GM23338 (cell line): ENCODE measurements around the gene MMP25. TPM values are rescaled to one million over a fixed set of nuclear protein-coding genes. Genes with fewer than 3 reads are reported as not detected.
"Not testable (repeated sequence)": the region's sequence is repeated elsewhere in the genome, so short reads cannot be mapped to it uniquely, and the experiment has no call there.

Source experiments
- ATAC-seq: fragments of 200-7000 bp; cut with Tn5 transposase; 3 replicates; pipeline ENCODE4 v1.9.1; 2020
- DNase-seq: peaks from one replicate; pipeline ENCODE4 v3.0.0-alpha.2; 2015; ENCODE audit warnings: low spot score
- H2AFZ ChIP-seq: fragments of 200-600 bp; sonication (generic); 2 replicates; pipeline ENCODE4 v1.8.0; 2016; ENCODE audit warnings: antibody characterized with exemption, mild to moderate bottlenecking, moderate library complexity
- H3F3A ChIP-seq: fragments of 200-600 bp; sonication (generic); replicated peaks from 2 replicates; pipeline ENCODE4 v1.8.0; 2017; ENCODE audit warnings: antibody characterized with exemption, mixed run types, low read depth
- H3K27ac ChIP-seq: fragments of 200-600 bp; sonication (generic); 2 replicates; pipeline ENCODE4 v1.6.1; 2016; ENCODE audit warnings: low read depth
- H3K27me3 ChIP-seq: fragments of 200-600 bp; sonication (generic); 2 replicates; pipeline ENCODE4 v1.8.0; 2016; ENCODE audit warnings: mild to moderate bottlenecking, mixed run types, moderate library complexity; ENCODE audit not compliant: insufficient read depth
- H3K36me3 ChIP-seq: fragments of 200-600 bp; sonication (generic); 2 replicates; pipeline ENCODE4 v1.8.0; 2016; ENCODE audit warnings: mild to moderate bottlenecking; ENCODE audit not compliant: insufficient read depth
- H3K4me1 ChIP-seq: fragments of 200-600 bp; sonication (generic); 2 replicates; pipeline ENCODE4 v1.8.0; 2016; ENCODE audit warnings: mild to moderate bottlenecking, moderate library complexity; ENCODE audit not compliant: insufficient read depth
- H3K4me2 ChIP-seq: fragments of 200-600 bp; sonication (generic); 2 replicates; pipeline ENCODE4 v1.7.1; 2017; ENCODE audit warnings: mixed run types
- H3K4me3 ChIP-seq: fragments of 200-600 bp; sonication (generic); 2 replicates; pipeline ENCODE4 v1.6.1; 2016; ENCODE audit warnings: mixed run types
- H3K79me2 ChIP-seq: fragments of 200-600 bp; sonication (generic); replicated peaks from 2 replicates; pipeline ENCODE4 v1.8.0; 2017; ENCODE audit warnings: mild to moderate bottlenecking; ENCODE audit not compliant: insufficient read depth
- H3K9me2 ChIP-seq: fragments of 200-600 bp; sonication (generic); 2 replicates; pipeline ENCODE4 v1.8.0; 2017; ENCODE audit not compliant: insufficient read depth
- H4K20me1 ChIP-seq: fragments of 200-600 bp; sonication (generic); replicated peaks from 2 replicates; pipeline ENCODE4 v1.8.0; 2017; ENCODE audit warnings: mild to moderate bottlenecking; ENCODE audit not compliant: insufficient read depth
- H3K27ac Mint-ChIP-seq: 2 replicates; pipeline ENCODE4 v1.8.0; 2020; ENCODE audit warnings: inconsistent platforms, mild to moderate bottlenecking, moderate library complexity, mixed read lengths
- H3K27me3 Mint-ChIP-seq: 3 replicates; pipeline ENCODE4 v1.8.0; 2022; ENCODE audit warnings: low read depth, mild to moderate bottlenecking, moderate library complexity, mixed read lengths, inconsistent platforms; ENCODE audit not compliant: insufficient read depth, poor library complexity
- H3K36me3 Mint-ChIP-seq: 3 replicates; pipeline ENCODE4 v1.8.0; 2021; ENCODE audit warnings: low read depth, mild to moderate bottlenecking, inconsistent platforms, moderate library complexity, mixed read lengths
- H3K4me1 Mint-ChIP-seq: 3 replicates; pipeline ENCODE4 v1.8.0; 2020; ENCODE audit warnings: mild to moderate bottlenecking, inconsistent platforms, mixed read lengths
- H3K4me3 Mint-ChIP-seq: 3 replicates; pipeline ENCODE4 v1.8.0; 2021; ENCODE audit warnings: moderate library complexity, mild to moderate bottlenecking, inconsistent platforms, mixed read lengths
- H3K9me3 Mint-ChIP-seq: 3 replicates; pipeline ENCODE4 v1.8.0; 2020; ENCODE audit warnings: moderate library complexity, mild to moderate bottlenecking, inconsistent platforms, mixed read lengths
- CTCF ChIP-seq, 2 experiments: fragments of 200-600 bp in 1 of 2; sonication (generic) in 1 of 2; conservative IDR thresholded peaks; 2 replicates each; pipeline versions ENCODE4 v1.5.1 to v1.6.1; 2016 to 2017; ENCODE audit warnings: antibody characterized with exemption in 2 of 2, low read depth in 2 of 2, mild to moderate bottlenecking in 2 of 2, moderate library complexity in 1 of 2
- EZH2phosphoT487 ChIP-seq: fragments of 200-600 bp; sonication (generic); IDR thresholded peaks from one replicate; pipeline ENCODE4 v1.8.1; 2018; ENCODE audit warnings: antibody characterized with exemption; ENCODE audit not compliant: unreplicated experiment
- ZNF462 ChIP-seq: fragments of 250-450 bp; sonication (Bioruptor Pico); IDR thresholded peaks from 2 replicates; pipeline ENCODE4 v1.5.0; 2020; ENCODE audit warnings: mild to moderate bottlenecking, moderate library complexity
- polyA plus RNA-seq: library from polyadenylated mRNA; unstranded; fragments of >200 nt; fragmentation: Nextera tagmentation; extraction: Ambion mirVana; gene quantifications from 2 replicates; pipeline ENCODE4 v1.2.1, GENCODE V29; 2016
- total RNA-seq: library from RNA; depleted of rRNA; stranded (reverse); fragments of >200 nt; shearing (Covaris generic); gene quantifications from 2 replicates; pipeline ENCODE4 v1.2.3, GENCODE V29; 2014

Gene MMP25
- total and polyA plus RNA-seq, 2 experiments from 2014 or later = 7.7 to 15.9 TPM

DNA sequence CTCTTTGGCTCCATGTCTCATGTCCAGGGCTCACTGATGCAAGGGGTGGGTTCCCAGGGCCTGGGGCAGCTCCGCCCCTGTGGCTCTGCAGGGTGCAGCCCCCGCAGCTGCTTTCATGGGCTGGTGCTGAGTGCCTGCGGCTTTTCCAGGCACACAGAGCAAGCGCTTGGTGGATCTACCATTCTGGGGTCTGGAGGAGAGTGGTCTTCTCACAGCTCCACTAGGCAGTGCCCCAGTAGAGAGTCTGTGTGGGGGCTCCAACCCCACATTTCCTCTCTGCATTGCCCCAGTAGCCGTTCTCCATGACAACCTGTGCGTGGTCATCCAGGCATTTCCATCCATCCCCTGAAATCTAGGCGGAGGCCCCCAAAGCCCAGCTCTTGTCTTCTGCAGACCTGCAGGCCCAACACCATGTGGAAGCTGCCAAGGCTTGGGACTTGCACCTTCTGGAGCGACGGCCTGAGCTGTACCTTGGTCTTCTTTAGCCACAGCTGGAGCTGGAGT, 24.3 kb downstream of the MMP25 start (continued):
- TF ChIP-seq ZNF462 (CRISPR knock-in tag) = no peak
- TF ChIP-seq CTCF (conservative IDR thresholded peaks at IDR 0.05; ENCODE audit: low read depth in 2 of 2) = no peak

- no peak overlapping the region for H3K27ac Mint-ChIP-seq
- peaks cover 31% of the 10 kb centered on the region for H3K4me1 Mint-ChIP-seq
- H3K79me2 ChIP-seq = no peaks in the 10 kb centered on the region
- DNase-seq (no peak), ATAC-seq (no peak)
- H4K20me1 ChIP-seq = no peaks in the 10 kb centered on the region
- H3K27me3 ChIP-seq = no peaks in the 10 kb centered on the region
- no peak overlapping the region for H3K27ac ChIP-seq
- H3K4me3 ChIP-seq = no peak overlapping the region
- H3K4me1 ChIP-seq = no peaks in the 10 kb centered on the region
- no peak overlapping the region for H2AFZ ChIP-seq
- no peaks in the 10 kb centered on the region for H3F3A ChIP-seq
- H3K9me2 ChIP-seq = no peaks in the 10 kb centered on the region
- H3K4me2 ChIP-seq = no peak overlapping the region
- no peaks in the 10 kb centered on the region for H3K36me3 ChIP-seq
- TF ChIP-seq EZH2phosphoT487 = no peak
- peaks cover 2% of the 10 kb centered on the region for H3K36me3 Mint-ChIP-seq
- no peak overlapping the region; the same call in 2 of the 3 replicates for H3K4me3 Mint-ChIP-seq
- H3K9me3 Mint-ChIP-seq = no peaks in the 10 kb centered on the region; the same call in 1 of the 3 replicates
- H3K27me3 Mint-ChIP-seq = peaks cover 19% of the 10 kb centered on the region
These were observed 25.3 kb downstream of the MMP25 start for GRCh38 chr16:3071655-3072054.

DNA sequence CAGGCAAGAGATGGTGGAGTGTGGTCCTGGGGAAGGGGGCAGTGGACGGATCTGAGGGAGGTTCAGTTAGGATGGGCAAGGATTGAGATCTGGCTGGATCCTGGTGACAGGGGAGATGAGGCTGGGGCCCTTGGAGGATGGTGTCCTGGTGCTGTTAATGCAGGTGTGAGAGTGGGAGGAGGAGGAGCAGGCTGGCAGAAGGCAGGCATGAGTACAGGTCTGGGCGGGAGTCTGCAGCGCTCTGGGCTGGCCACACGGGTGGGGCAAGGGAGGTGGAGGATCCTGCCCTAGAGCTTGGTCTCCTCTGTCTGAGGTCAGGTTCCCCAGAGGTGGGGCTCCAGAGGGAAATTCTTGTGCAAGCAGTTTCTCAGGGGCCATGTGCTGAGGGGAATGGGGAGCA, 25.8 kb downstream of the MMP25 start:
- DNase-seq, H3K79me2 ChIP-seq, H4K20me1 ChIP-seq, H2AFZ ChIP-seq, H3K9me2 ChIP-seq, H3K4me2 ChIP-seq, H3K36me3 Mint-ChIP-seq, H3K4me1 ChIP-seq, H3K36me3 ChIP-seq, H3F3A ChIP-seq, H3K27ac ChIP-seq, H3K27me3 ChIP-seq, H3K9me3 Mint-ChIP-seq, H3K27ac Mint-ChIP-seq, H3K4me3 ChIP-seq, H3K4me3 Mint-ChIP-seq: not testable (repeated sequence)
- peak; percentile 23 for ATAC-seq
- Mint-ChIP-seq H3K4me1 (peaks cover 33% of the 10 kb centered on the region), H3K27me3 (peaks cover 18% of the 10 kb centered on the region)
